SK-N-SH (cell line): ENCODE results near the gene MACROD2.

Experiments used
- FOSL2 ChIP-seq: IDR thresholded peaks from 2 replicates; pipeline ENCODE4 v1.4.0; 2012; ENCODE audit warnings: low read depth, mild to moderate bottlenecking, moderate library complexity, borderline replicate concordance
- JUND ChIP-seq: IDR thresholded peaks from 2 replicates; pipeline ENCODE4 v1.4.0; 2012
- NFIC ChIP-seq: IDR thresholded peaks from 2 replicates; pipeline ENCODE4 v1.4.0; 2012; ENCODE audit warnings: borderline replicate concordance
- POLR2AphosphoS5 ChIP-seq: IDR thresholded peaks from 2 replicates; pipeline ENCODE4 v1.6.1; 2012; ENCODE audit warnings: low read depth, low read length
- RAD21 ChIP-seq: IDR thresholded peaks from 2 replicates; pipeline ENCODE4 v1.6.1; 2012; ENCODE audit warnings: mild to moderate bottlenecking, low read length
- TAF1 ChIP-seq: IDR thresholded peaks from 2 replicates; pipeline ENCODE4 v1.6.1; 2012; ENCODE audit warnings: low read depth, mild to moderate bottlenecking, low read length, moderate library complexity, borderline replicate concordance
- TCF12 ChIP-seq: IDR thresholded peaks from 2 replicates; pipeline ENCODE4 v1.4.0; 2012
- YY1 ChIP-seq: IDR thresholded peaks from 2 replicates; pipeline ENCODE4 v1.4.0; 2012; ENCODE audit warnings: low read depth, mild to moderate bottlenecking
- TF ChIP-seq, protein P1 (sequence below): fragments of 200-600 bp; sonication (generic); IDR thresholded peaks from 2 replicates; pipeline ENCODE4 v1.6.1; 2017; ENCODE audit warnings: antibody characterized with exemption, mild to moderate bottlenecking, moderate library complexity
- TF ChIP-seq, protein P2 (sequence below): fragments of 150-350 bp; IDR thresholded peaks from 2 replicates; pipeline ENCODE4 v1.6.1; 2017; ENCODE audit warnings: antibody characterized with exemption, low read length, low read depth, borderline replicate concordance
- TF ChIP-seq, protein P3 (sequence below): IDR thresholded peaks from 2 replicates; pipeline ENCODE4; 2012

DNA sequence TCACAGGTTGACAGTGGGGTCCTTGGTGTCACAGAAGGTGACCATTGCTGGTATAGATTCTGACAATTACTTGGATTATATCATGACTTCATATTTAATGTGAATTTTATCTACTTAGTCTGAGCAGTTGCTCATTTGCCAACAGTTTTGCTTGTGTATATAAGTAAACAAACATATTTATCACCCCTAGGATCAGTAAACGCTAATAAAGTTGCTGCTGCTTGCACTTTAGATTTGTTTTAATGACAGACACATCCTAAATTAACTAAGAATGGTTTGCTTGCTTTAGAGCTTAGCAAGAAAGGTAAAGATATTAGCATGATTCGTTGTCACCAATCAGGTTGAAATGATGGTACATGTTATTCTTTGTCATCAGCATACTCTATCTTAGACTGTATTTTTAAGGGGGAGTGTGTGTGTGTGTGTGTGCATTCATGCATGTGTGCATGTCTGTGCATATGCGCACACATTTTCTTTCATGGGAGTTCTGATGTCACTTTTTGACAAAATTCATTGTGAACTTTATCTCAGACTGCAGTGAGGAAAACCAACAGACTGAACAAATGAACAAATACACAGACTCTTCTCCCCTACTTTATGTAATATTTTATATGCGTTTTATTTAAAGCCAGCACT is 1124.7 kb downstream of the MACROD2 start:
- TF ChIP-seq TCF12: no peak
- TF ChIP-seq, protein P1, sequence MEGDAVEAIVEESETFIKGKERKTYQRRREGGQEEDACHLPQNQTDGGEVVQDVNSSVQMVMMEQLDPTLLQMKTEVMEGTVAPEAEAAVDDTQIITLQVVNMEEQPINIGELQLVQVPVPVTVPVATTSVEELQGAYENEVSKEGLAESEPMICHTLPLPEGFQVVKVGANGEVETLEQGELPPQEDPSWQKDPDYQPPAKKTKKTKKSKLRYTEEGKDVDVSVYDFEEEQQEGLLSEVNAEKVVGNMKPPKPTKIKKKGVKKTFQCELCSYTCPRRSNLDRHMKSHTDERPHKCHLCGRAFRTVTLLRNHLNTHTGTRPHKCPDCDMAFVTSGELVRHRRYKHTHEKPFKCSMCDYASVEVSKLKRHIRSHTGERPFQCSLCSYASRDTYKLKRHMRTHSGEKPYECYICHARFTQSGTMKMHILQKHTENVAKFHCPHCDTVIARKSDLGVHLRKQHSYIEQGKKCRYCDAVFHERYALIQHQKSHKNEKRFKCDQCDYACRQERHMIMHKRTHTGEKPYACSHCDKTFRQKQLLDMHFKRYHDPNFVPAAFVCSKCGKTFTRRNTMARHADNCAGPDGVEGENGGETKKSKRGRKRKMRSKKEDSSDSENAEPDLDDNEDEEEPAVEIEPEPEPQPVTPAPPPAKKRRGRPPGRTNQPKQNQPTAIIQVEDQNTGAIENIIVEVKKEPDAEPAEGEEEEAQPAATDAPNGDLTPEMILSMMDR: no peak
- no peak for TF ChIP-seq POLR2AphosphoS5
- no peak for TF ChIP-seq RAD21
- TF ChIP-seq YY1: no peak
- TF ChIP-seq, protein P2, sequence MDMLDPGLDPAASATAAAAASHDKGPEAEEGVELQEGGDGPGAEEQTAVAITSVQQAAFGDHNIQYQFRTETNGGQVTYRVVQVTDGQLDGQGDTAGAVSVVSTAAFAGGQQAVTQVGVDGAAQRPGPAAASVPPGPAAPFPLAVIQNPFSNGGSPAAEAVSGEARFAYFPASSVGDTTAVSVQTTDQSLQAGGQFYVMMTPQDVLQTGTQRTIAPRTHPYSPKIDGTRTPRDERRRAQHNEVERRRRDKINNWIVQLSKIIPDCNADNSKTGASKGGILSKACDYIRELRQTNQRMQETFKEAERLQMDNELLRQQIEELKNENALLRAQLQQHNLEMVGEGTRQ: no peak
- no peak for TF ChIP-seq TAF1
- TF ChIP-seq, protein P3, sequence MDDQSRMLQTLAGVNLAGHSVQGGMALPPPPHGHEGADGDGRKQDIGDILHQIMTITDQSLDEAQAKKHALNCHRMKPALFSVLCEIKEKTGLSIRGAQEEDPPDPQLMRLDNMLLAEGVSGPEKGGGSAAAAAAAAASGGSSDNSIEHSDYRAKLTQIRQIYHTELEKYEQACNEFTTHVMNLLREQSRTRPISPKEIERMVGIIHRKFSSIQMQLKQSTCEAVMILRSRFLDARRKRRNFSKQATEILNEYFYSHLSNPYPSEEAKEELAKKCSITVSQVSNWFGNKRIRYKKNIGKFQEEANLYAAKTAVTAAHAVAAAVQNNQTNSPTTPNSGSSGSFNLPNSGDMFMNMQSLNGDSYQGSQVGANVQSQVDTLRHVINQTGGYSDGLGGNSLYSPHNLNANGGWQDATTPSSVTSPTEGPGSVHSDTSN: no peak
- TF ChIP-seq FOSL2: no peak
- TF ChIP-seq JUND: no peak
- TF ChIP-seq NFIC: no peak
